GM12878 (cell line): ENCODE data around the gene FAAP24. TPM values are rescaled to one million over a fixed set of nuclear protein-coding genes. Genes with fewer than 3 reads are reported as not detected.
"Not testable (repeated sequence)": the region's sequence is repeated elsewhere in the genome, so short reads cannot be mapped to it uniquely, and the experiment has no call there.

Experiments
- ATAC-seq: fragments of 200-7000 bp; cut with Tn5 transposase; 3 replicates; pipeline ENCODE4 v1.9.1; 2020; ENCODE audit warnings: mild to moderate bottlenecking, moderate library complexity
- BruUV-seq: library from RNA; stranded (reverse); fragments of 400-500 nt; replicated peaks from 2 replicates; lab custom pipeline; 2021; lab: Mats Ljungman, UMichigan
- CTCF ChIA-PET: fragments of 300-600 bp; sonication (Branson Sonifier 250); formaldehyde crosslinking; extraction: SDS; loops from one replicate; lab custom pipeline; 2021; ENCODE audit warnings: inconsistent platforms; lab: Yijun Ruan, JAX
- POLR2A ChIA-PET: fragments of 350-600 bp; formaldehyde crosslinking; extraction: SDS; loops from one replicate; lab custom pipeline; 2021; ENCODE audit warnings: inconsistent platforms; lab: Charles Lee
- RAD21 ChIA-PET: fragments of 300-600 bp; sonication (Branson Sonifier 250); formaldehyde crosslinking; loops from one replicate; lab custom pipeline; 2023; ENCODE audit warnings: antibody characterized with exemption; ENCODE audit not compliant: unreplicated experiment; lab: Charles Lee
- SMC1A ChIA-PET: fragments of 300-600 bp; sonication (Branson Sonifier 250); formaldehyde crosslinking; loops from one replicate; lab custom pipeline; 2023; ENCODE audit not compliant: unreplicated experiment, uncharacterized antibody; lab: Charles Lee
- DNase-seq: peaks from one replicate; pipeline ENCODE4 v3.0.0-alpha.2; 2011; ENCODE audit warnings: low read depth, low spot score
- FAIRE-seq: peaks from 3 replicates; lab custom pipeline; 2011; peaks lifted over from hg19 to GRCh38; lab: Jason Lieb, UNC
- H2AFZ ChIP-seq: 2 replicates; pipeline ENCODE4 v1.6.0; 2011; ENCODE audit warnings: low read depth, low read length, control low read depth; ENCODE audit not compliant: control insufficient read depth
- H3K27ac ChIP-seq: 2 replicates; pipeline ENCODE4 v1.5.1; 2011; ENCODE audit warnings: control low read depth; ENCODE audit not compliant: control insufficient read depth, insufficient read depth
- H3K27me3 ChIP-seq, 2 experiments: replicated peaks in 1 of 2; 2 replicates each; pipeline versions ENCODE4 v1.6.0 to v1.6.1; 2011; ENCODE audit warnings: low read length in 1 of 2; ENCODE audit not compliant: control insufficient read depth in 2 of 2, insufficient read depth in 2 of 2
- H3K36me3 ChIP-seq, 2 experiments: 2 replicates each; pipeline ENCODE4 v1.5.1; 2011; ENCODE audit warnings: low read length in 1 of 2; ENCODE audit not compliant: control insufficient read depth in 2 of 2, insufficient read depth in 2 of 2
- H3K4me1 ChIP-seq: 2 replicates; pipeline ENCODE4 v1.6.1; 2011; ENCODE audit warnings: mild to moderate bottlenecking, low read length, moderate library complexity, mixed read lengths; ENCODE audit not compliant: control insufficient read depth, insufficient read depth
- H3K4me2 ChIP-seq: 2 replicates; pipeline ENCODE4 v1.6.0; 2011; ENCODE audit warnings: control low read depth; ENCODE audit not compliant: control insufficient read depth, insufficient read depth
- H3K4me3 ChIP-seq: fragments of 200-600 bp; sonication (generic); 2 replicates; pipeline ENCODE4 v1.5.1; 2016
- H3K79me2 ChIP-seq: 2 replicates; pipeline ENCODE4 v1.6.0; 2011; ENCODE audit warnings: low read length; ENCODE audit not compliant: control insufficient read depth, insufficient read depth
- H3K9ac ChIP-seq: 2 replicates; pipeline ENCODE4 v1.8.0; 2011; ENCODE audit warnings: low read length, control low read depth, mixed read lengths; ENCODE audit not compliant: control insufficient read depth, insufficient read depth
- H3K9me3 ChIP-seq: replicated peaks from 3 replicates; pipeline ENCODE4 v1.5.1; 2011; ENCODE audit warnings: mild to moderate bottlenecking, low read length; ENCODE audit not compliant: control insufficient read depth, insufficient read depth
- H4K20me1 ChIP-seq: 2 replicates; pipeline ENCODE4 v1.6.0; 2011; ENCODE audit not compliant: control insufficient read depth, insufficient read depth
- CREM ChIP-seq: IDR thresholded peaks from 2 replicates; pipeline ENCODE4 v1.6.1; 2014; ENCODE audit warnings: antibody characterized with exemption, low read depth
- DPF2 ChIP-seq: fragments of 450-650 bp; IDR thresholded peaks from 2 replicates; pipeline ENCODE4 v1.6.1; 2017; ENCODE audit warnings: mild to moderate bottlenecking
- RBBP5 ChIP-seq: fragments of 200-600 bp; sonication (generic); conservative IDR thresholded peaks from 2 replicates; pipeline ENCODE4 v1.6.1; 2016
- SREBF2 ChIP-seq: IDR thresholded peaks from 2 replicates; pipeline ENCODE4 v1.6.1; 2012; ENCODE audit warnings: mild to moderate bottlenecking, low read length
- SRF ChIP-seq, 2 experiments: IDR thresholded peaks; 2 replicates each; pipeline ENCODE4 v1.6.1; 2011; ENCODE audit warnings: low read depth in 2 of 2, low read length in 2 of 2, mild to moderate bottlenecking in 1 of 2, moderate library complexity in 1 of 2
- SUZ12 ChIP-seq: fragments of 200-600 bp; sonication (generic); IDR thresholded peaks from one replicate; pipeline ENCODE4 v1.6.1; 2018; ENCODE audit warnings: antibody characterized with exemption, mild to moderate bottlenecking; ENCODE audit not compliant: unreplicated experiment
- WGBS: methylation state at CpG from one replicate; pipeline ENCODE4 v1.1.6; 2016; ENCODE audit warnings: low lambda C conversion rate; ENCODE audit not compliant: insufficient replicate concordance, insufficient coverage; ENCODE audit errors: missing lambda C conversion rate; 5-methylcytosine and 5-hydroxymethylcytosine counted together
- in situ Hi-C: fragments of 300-500 bp; cut with MboI; formaldehyde crosslinking; loops from 9 replicates; pipeline ENCODE4 v1.14.3; 2018; ENCODE audit warnings: mixed read lengths
- intact Hi-C: fragments of 100-400 bp; cut with micrococcal nuclease; formaldehyde crosslinking; loops from one replicate; pipeline ENCODE4 v1.14.2; 2022; ENCODE audit not compliant: unreplicated experiment
- polyA plus RNA-seq, 11 experiments: library from polyadenylated mRNA; depleted of rRNA in 4 of 11; unstranded in 6 of 11; stranded (reverse) in 5 of 11; fragments of >200 nt; fragmentation: Nextera tagmentation in 4 of 11; fragmentation: Illumina TruSeq in 1 of 11; extraction: Ambion mirVana in 4 of 11; extraction: Trizol in 1 of 11; gene quantifications; 1 replicate in 1 of 11; 2 replicates in 10 of 11; pipeline versions ENCODE4 v1.2.1 to v1.2.3, GENCODE V29; 2011 to 2016; ENCODE audit warnings: inconsistent platforms in 2 of 11, missing spikeins in 2 of 11, low read depth in 1 of 11
- total RNA-seq, 4 experiments: library from RNA; depleted of rRNA in 3 of 4; stranded (reverse); fragments of >200 nt in 3 of 4; fragmentation: Illumina TruSeq in 1 of 4; extraction: Trizol in 1 of 4; gene quantifications; 2 replicates each; pipeline versions ENCODE4 v1.2.1 to v1.2.3, GENCODE V29; 2013 to 2021
- TF ChIP-seq, protein P1 (sequence below): IDR thresholded peaks from 2 replicates; pipeline ENCODE4 v1.6.1; 2012; ENCODE audit warnings: low read length, inconsistent platforms
- TF ChIP-seq, protein P2 (sequence below): IDR thresholded peaks from 2 replicates; pipeline ENCODE4 v1.6.1; 2011; ENCODE audit warnings: low read depth, low read length, improper control_type of control experiment, borderline replicate concordance
- TF ChIP-seq, protein P3 (sequence below): IDR thresholded peaks from 2 replicates; pipeline ENCODE4 v1.6.1; 2012; ENCODE audit warnings: mild to moderate bottlenecking, low read depth, low read length
- TF ChIP-seq, protein P4 (sequence below): fragments of 450-650 bp; IDR thresholded peaks from 2 replicates; pipeline ENCODE4 v1.6.1; 2017; ENCODE audit warnings: borderline replicate concordance

The FAAP24 gene
- total and polyA plus RNA-seq, 10 of the 15 experiments (the other 5 are each of a cell fraction or from before 2014, with no cell fraction given), result 6.4 to 17.4 (median 9.9) TPM

DNA sequence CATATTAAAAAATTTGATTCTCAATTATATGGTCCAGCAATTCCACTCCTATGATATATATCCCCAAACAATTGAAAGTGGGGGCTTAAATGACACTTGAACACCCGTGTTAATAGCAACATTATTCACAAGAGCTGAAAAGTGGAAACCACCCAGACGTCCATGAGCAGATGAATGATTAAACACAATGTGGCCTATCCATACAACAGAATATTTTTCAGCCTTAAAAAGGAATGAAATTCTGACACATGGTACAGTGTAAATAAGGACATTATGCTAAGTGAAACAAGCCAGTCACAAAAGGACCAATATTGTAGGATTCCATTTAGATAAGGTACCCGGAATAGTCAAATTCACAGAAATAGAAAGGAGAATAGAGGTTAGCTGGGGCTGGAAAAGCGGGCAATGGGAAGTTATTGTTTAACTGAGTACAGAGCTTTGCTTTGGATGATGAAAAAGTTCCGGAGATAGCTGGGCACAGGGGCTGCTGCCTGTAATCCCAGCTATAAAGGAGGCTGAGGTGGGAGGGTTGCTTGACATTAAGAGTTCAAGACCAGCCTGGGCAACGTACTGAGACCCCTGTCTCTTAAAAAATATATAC, 31.5 kb downstream of the FAAP24 start:
- H3K79me2 ChIP-seq, FAIRE-seq, H3K4me2 ChIP-seq, H3K4me3 ChIP-seq, CTCF ChIA-PET, H3K4me1 ChIP-seq, H3K9ac ChIP-seq, H3K27me3 ChIP-seq, H4K20me1 ChIP-seq, BruUV-seq, POLR2A ChIA-PET, H2AFZ ChIP-seq, H3K9me3 ChIP-seq, SMC1A ChIA-PET, RAD21 ChIA-PET, H3K36me3 ChIP-seq, in situ Hi-C loops, ATAC-seq, intact Hi-C loops, DNase-seq, H3K27ac ChIP-seq: not testable (repeated sequence)
- 27% methylated on average over 6 of the region's 6 CpGs for WGBS

DNA sequence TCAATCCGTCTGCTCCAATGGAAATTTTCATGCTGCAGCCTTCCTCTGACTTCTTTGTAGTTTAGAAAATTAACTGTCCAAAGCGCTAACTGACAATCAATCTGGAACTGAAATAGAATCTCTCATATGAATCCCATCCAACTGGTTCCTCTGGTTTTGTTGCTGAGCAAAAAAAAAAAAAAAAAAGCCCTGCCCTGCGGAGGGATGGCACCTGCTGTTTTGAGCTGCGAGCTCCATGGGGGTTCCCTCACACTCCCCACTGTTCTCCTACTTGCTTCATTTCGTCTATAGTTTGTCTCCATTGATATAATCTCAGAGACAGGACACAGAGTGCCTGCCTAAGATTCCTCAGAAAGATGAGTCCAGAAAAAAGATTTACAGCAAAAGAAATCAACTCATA, 33.4 kb downstream of the FAAP24 start:
- POLR2A ChIA-PET, result no interaction called here
- no peaks in the 10 kb centered on the region for H3K9me3 ChIP-seq
- CTCF ChIA-PET, result no interaction called here
- in situ Hi-C loops (no loop called here), intact Hi-C loops (no loop called here)
- no peak overlapping the region for H3K4me3 ChIP-seq
- FAIRE-seq, result no peak
- ATAC-seq, result no peak
- SMC1A ChIA-PET, result interaction anchor here (1.5 kb wide), 1 partner anchor 68 kb away, joined by 3 read pairs; no protein-coding TSS in a partner anchor
- no peaks in the 10 kb centered on the region for H3K79me2 ChIP-seq
- H3K27me3 ChIP-seq, result no peaks in the 10 kb centered on the region
- H3K9ac ChIP-seq, result no peak overlapping the region
- no peaks in the 10 kb centered on the region for H3K4me1 ChIP-seq
- no peaks in the 10 kb centered on the region for H4K20me1 ChIP-seq
- 30% methylated on average over 5 of the region's 5 CpGs for WGBS
- no peak for DNase-seq
- H3K4me2 ChIP-seq, result no peak overlapping the region
- RAD21 ChIA-PET, result interaction anchor here (0.7 kb wide), 1 partner anchor 65 kb away, joined by 3 read pairs; no protein-coding TSS in a partner anchor
- H3K27ac ChIP-seq, result no peak overlapping the region
- BruUV-seq, result no TSS peak
- no peak overlapping the region for H2AFZ ChIP-seq
- H3K36me3 ChIP-seq, result no peaks in the 10 kb centered on the region; a peak in 2 of 4 replicates
- TF ChIP-seq CREM (no peak), SREBF2 (no peak), SRF (IDR thresholded peaks at IDR 0.05; ENCODE audit: low read depth in 2 of 2, low read length in 2 of 2) (no peak), SUZ12 (no peak), DPF2 (no peak), RBBP5 (no peak)
- TF ChIP-seq, protein P1, sequence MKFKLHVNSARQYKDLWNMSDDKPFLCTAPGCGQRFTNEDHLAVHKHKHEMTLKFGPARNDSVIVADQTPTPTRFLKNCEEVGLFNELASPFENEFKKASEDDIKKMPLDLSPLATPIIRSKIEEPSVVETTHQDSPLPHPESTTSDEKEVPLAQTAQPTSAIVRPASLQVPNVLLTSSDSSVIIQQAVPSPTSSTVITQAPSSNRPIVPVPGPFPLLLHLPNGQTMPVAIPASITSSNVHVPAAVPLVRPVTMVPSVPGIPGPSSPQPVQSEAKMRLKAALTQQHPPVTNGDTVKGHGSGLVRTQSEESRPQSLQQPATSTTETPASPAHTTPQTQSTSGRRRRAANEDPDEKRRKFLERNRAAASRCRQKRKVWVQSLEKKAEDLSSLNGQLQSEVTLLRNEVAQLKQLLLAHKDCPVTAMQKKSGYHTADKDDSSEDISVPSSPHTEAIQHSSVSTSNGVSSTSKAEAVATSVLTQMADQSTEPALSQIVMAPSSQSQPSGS, result no peak
- TF ChIP-seq, protein P2, sequence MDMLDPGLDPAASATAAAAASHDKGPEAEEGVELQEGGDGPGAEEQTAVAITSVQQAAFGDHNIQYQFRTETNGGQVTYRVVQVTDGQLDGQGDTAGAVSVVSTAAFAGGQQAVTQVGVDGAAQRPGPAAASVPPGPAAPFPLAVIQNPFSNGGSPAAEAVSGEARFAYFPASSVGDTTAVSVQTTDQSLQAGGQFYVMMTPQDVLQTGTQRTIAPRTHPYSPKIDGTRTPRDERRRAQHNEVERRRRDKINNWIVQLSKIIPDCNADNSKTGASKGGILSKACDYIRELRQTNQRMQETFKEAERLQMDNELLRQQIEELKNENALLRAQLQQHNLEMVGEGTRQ, result no peak
- TF ChIP-seq, protein P3, sequence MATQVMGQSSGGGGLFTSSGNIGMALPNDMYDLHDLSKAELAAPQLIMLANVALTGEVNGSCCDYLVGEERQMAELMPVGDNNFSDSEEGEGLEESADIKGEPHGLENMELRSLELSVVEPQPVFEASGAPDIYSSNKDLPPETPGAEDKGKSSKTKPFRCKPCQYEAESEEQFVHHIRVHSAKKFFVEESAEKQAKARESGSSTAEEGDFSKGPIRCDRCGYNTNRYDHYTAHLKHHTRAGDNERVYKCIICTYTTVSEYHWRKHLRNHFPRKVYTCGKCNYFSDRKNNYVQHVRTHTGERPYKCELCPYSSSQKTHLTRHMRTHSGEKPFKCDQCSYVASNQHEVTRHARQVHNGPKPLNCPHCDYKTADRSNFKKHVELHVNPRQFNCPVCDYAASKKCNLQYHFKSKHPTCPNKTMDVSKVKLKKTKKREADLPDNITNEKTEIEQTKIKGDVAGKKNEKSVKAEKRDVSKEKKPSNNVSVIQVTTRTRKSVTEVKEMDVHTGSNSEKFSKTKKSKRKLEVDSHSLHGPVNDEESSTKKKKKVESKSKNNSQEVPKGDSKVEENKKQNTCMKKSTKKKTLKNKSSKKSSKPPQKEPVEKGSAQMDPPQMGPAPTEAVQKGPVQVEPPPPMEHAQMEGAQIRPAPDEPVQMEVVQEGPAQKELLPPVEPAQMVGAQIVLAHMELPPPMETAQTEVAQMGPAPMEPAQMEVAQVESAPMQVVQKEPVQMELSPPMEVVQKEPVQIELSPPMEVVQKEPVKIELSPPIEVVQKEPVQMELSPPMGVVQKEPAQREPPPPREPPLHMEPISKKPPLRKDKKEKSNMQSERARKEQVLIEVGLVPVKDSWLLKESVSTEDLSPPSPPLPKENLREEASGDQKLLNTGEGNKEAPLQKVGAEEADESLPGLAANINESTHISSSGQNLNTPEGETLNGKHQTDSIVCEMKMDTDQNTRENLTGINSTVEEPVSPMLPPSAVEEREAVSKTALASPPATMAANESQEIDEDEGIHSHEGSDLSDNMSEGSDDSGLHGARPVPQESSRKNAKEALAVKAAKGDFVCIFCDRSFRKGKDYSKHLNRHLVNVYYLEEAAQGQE, result no peak
- TF ChIP-seq, protein P4, sequence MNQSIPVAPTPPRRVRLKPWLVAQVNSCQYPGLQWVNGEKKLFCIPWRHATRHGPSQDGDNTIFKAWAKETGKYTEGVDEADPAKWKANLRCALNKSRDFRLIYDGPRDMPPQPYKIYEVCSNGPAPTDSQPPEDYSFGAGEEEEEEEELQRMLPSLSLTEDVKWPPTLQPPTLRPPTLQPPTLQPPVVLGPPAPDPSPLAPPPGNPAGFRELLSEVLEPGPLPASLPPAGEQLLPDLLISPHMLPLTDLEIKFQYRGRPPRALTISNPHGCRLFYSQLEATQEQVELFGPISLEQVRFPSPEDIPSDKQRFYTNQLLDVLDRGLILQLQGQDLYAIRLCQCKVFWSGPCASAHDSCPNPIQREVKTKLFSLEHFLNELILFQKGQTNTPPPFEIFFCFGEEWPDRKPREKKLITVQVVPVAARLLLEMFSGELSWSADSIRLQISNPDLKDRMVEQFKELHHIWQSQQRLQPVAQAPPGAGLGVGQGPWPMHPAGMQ, result no peak
